Measurements from ENCODE around the gene CRYBG1. TPM values are rescaled to one million over a fixed set of nuclear protein-coding genes. Genes with fewer than 3 reads are reported as not detected.

The CRYBG1 gene
- total RNA-seq, 1 experiment from 2014 or later, result 10.1 TPM

DNA sequence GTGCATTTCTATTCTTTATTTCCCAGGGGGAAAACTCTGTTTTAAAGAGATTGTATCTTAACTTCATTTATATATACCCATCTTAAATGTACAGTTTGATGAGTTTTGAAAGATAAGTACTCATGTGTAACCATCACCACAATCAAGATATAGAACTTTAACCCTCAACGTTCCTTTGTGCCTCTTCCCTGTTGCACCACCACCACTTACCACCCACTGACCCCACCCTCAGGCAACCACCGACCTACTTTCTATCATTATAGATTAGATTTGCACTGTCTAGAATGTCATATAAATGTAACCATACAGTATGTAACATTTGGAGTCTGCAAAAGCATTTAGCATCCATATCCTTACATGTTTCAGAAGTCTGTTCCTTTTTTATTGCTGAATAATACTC is 147.8 kb downstream of the CRYBG1 start (continued):
- TF ChIP-seq USF2 (CRISPR knock-in tag; IDR thresholded peaks at IDR 0.05), result no peak
- no peak for TF ChIP-seq CBFB (CRISPR knock-in tag; IDR thresholded peaks at IDR 0.05; ENCODE audit: low read depth)
- TF ChIP-seq, protein P1, sequence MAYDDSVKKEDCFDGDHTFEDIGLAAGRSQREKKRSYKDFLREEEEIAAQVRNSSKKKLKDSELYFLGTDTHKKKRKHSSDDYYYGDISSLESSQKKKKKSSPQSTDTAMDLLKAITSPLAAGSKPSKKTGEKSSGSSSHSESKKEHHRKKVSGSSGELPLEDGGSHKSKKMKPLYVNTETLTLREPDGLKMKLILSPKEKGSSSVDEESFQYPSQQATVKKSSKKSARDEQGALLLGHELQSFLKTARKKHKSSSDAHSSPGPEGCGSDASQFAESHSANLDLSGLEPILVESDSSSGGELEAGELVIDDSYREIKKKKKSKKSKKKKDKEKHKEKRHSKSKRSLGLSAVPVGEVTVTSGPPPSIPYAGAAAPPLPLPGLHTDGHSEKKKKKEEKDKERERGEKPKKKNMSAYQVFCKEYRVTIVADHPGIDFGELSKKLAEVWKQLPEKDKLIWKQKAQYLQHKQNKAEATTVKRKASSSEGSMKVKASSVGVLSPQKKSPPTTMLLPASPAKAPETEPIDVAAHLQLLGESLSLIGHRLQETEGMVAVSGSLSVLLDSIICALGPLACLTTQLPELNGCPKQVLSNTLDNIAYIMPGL (CRISPR knock-in tag; IDR thresholded peaks at IDR 0.05), result no peak

- Mint-ChIP-seq H3K4me1 (peaks cover 27% of the 10 kb centered on the region), H3K27me3 (ENCODE audit: low read depth) (peaks cover 69% of the 10 kb centered on the region), H3K4me3 (peak overlapping the region; percentile 88), H3K27ac (no peak overlapping the region), H3K36me3 (no peaks in the 10 kb centered on the region), H3K9me3 (no peaks in the 10 kb centered on the region)
- DNase-seq (ENCODE audit: low spot score) (no peak), ATAC-seq (no peak)
- CTCF ChIA-PET, result interaction anchor here (0.6 to 4.7 kb wide), 11 partner anchors 10 to 489 kb away, joined by 3 to 40 read pairs (median 6); partner anchors contain the start of gene CRYBG1
- no peak for TF ChIP-seq NFYB (CRISPR knock-in tag; conservative IDR thresholded peaks at IDR 0.05; ENCODE audit: low read depth)
- no peak for TF ChIP-seq GTF2I (CRISPR knock-in tag; conservative IDR thresholded peaks at IDR 0.05)
- no peak for TF ChIP-seq CBFB (CRISPR knock-in tag; IDR thresholded peaks at IDR 0.05; ENCODE audit: low read depth)
- TF ChIP-seq JUN (CRISPR knock-in tag; IDR thresholded peaks at IDR 0.05), result no peak
- no peak for TF ChIP-seq TEAD4 (CRISPR knock-in tag; IDR thresholded peaks at IDR 0.05)
- no peak for TF ChIP-seq FOXP1 (CRISPR knock-in tag; IDR thresholded peaks at IDR 0.05; ENCODE audit: borderline replicate concordance)
- TF ChIP-seq, protein P2, sequence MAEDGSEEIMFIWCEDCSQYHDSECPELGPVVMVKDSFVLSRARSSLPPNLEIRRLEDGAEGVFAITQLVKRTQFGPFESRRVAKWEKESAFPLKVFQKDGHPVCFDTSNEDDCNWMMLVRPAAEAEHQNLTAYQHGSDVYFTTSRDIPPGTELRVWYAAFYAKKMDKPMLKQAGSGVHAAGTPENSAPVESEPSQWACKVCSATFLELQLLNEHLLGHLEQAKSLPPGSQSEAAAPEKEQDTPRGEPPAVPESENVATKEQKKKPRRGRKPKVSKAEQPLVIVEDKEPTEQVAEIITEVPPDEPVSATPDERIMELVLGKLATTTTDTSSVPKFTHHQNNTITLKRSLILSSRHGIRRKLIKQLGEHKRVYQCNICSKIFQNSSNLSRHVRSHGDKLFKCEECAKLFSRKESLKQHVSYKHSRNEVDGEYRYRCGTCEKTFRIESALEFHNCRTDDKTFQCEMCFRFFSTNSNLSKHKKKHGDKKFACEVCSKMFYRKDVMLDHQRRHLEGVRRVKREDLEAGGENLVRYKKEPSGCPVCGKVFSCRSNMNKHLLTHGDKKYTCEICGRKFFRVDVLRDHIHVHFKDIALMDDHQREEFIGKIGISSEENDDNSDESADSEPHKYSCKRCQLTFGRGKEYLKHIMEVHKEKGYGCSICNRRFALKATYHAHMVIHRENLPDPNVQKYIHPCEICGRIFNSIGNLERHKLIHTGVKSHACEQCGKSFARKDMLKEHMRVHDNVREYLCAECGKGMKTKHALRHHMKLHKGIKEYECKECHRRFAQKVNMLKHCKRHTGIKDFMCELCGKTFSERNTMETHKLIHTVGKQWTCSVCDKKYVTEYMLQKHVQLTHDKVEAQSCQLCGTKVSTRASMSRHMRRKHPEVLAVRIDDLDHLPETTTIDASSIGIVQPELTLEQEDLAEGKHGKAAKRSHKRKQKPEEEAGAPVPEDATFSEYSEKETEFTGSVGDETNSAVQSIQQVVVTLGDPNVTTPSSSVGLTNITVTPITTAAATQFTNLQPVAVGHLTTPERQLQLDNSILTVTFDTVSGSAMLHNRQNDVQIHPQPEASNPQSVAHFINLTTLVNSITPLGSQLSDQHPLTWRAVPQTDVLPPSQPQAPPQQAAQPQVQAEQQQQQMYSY (CRISPR knock-in tag; IDR thresholded peaks at IDR 0.05), result no peak
- POLR2A ChIA-PET, result interaction anchor here (0.9 kb wide), 1 partner anchor 67 kb away, joined by 3 read pairs; no protein-coding TSS in a partner anchor
These were observed 148.3 kb downstream of the CRYBG1 start for GRCh38 chr6:106508834-106509233.

DNA sequence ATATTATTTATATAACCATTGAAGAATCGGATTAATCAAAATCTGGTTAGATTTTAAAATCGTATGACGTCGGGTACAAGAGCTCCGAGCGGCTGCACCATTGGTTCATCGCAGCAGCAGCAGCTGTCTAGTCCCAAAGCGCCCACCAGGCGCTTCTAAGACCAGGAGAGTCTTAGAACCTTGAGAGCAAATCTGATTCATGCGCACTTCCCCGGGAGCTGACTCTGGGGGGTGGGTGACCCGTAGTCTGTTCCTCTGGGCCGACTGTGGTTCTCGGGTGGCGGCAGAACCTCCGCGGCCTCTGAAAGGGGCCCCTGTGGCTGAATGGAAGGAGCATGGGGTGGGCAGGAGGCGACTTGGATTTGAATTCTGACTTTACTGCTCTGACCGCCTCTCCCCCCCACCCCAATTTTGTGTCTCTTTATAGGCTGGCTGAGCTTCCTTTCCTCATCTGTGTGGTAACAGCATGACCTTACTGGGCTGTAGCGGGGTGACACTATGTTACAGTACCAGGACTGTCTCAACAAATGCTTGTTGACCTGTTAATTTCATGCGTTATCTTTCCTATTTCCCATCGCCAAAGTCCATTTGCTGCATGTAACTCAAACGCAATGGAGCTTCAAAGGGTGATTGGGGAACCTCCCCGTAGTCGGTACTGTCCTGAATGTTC is 149.0 kb downstream of the CRYBG1 start:
- Mint-ChIP-seq H3K9me3 (no peaks in the 10 kb centered on the region), H3K36me3 (no peaks in the 10 kb centered on the region), H3K27me3 (ENCODE audit: low read depth) (peaks cover 76% of the 10 kb centered on the region), H3K27ac (no peak overlapping the region), H3K4me3 (peak overlapping the region; percentile 88), H3K4me1 (peaks cover 31% of the 10 kb centered on the region)
- ATAC-seq, result peak; percentile 32
- ChIA-PET POLR2A (interaction anchor here (0.7 to 0.9 kb wide), 2 partner anchors 67 to 150 kb away, joined by 3 read pairs; partner anchors contain the start of gene CRYBG1), CTCF (interaction anchor here (0.6 to 4.7 kb wide), 13 partner anchors 9 to 518 kb away, joined by 3 to 40 read pairs (median 4); partner anchors contain the start of genes CRYBG1 and MTRES1)
- TF ChIP-seq, protein P3, sequence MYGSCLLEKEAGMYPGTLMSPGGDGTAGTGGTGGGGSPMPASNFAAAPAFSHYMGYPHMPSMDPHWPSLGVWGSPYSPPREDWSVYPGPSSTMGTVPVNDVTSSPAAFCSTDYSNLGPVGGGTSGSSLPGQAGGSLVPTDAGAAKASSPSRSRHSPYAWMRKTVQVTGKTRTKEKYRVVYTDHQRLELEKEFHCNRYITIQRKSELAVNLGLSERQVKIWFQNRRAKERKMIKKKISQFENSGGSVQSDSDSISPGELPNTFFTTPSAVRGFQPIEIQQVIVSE (CRISPR knock-in tag; IDR thresholded peaks at IDR 0.05; ENCODE audit: borderline replicate concordance), result no peak
- TF ChIP-seq FOXP1 (CRISPR knock-in tag; IDR thresholded peaks at IDR 0.05; ENCODE audit: borderline replicate concordance) (no peak), ATF3 (CRISPR knock-in tag; conservative IDR thresholded peaks at IDR 0.05) (no peak), SMAD3 (CRISPR knock-in tag; IDR thresholded peaks at IDR 0.05; ENCODE audit: borderline replicate concordance) (no peak), RORB (CRISPR knock-in tag; IDR thresholded peaks at IDR 0.05) (no peak)
- TF ChIP-seq, protein P4, sequence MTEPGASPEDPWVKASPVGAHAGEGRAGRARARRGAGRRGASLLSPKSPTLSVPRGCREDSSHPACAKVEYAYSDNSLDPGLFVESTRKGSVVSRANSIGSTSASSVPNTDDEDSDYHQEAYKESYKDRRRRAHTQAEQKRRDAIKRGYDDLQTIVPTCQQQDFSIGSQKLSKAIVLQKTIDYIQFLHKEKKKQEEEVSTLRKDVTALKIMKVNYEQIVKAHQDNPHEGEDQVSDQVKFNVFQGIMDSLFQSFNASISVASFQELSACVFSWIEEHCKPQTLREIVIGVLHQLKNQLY (CRISPR knock-in tag; IDR thresholded peaks at IDR 0.05), result no peak
- peak; percentile 46 for DNase-seq (ENCODE audit: low spot score)

All from WTC11 (cell line).